Loucy (cell line): Measurements from ENCODE around the gene SCGB1D2.
"Not testable (repeated sequence)": the region's sequence is repeated elsewhere in the genome, so short reads cannot be mapped to it uniquely, and the experiment has no call there.

Experiments used
- H2AFZ ChIP-seq: fragments of 200-600 bp; sonication (generic); 2 replicates; pipeline ENCODE4 v1.6.0; 2016; ENCODE audit warnings: antibody characterized with exemption, mild to moderate bottlenecking, low read length, moderate library complexity
- H3F3A ChIP-seq: fragments of 200-600 bp; 2 replicates; pipeline ENCODE4 v1.6.0; 2016; ENCODE audit warnings: antibody characterized with exemption, low read depth, mild to moderate bottlenecking
- H3K27me3 ChIP-seq: fragments of 200-600 bp; sonication (generic); 2 replicates; pipeline ENCODE4 v1.6.1; 2014; ENCODE audit warnings: low read length, mild to moderate bottlenecking; ENCODE audit not compliant: insufficient read depth, poor library complexity, severe bottlenecking
- H3K36me3 ChIP-seq: fragments of 200-600 bp; sonication (generic); 2 replicates; pipeline ENCODE4 v1.6.1; 2016; ENCODE audit warnings: low read length; ENCODE audit not compliant: insufficient read depth
- H3K4me1 ChIP-seq: fragments of 200-600 bp; sonication (generic); 2 replicates; pipeline ENCODE4 v1.5.1; 2014; ENCODE audit warnings: low read length, mild to moderate bottlenecking; ENCODE audit not compliant: insufficient read depth, poor library complexity, severe bottlenecking
- H3K4me2 ChIP-seq: fragments of 200-600 bp; sonication (generic); 2 replicates; pipeline ENCODE4 v1.6.0; 2014; ENCODE audit warnings: antibody characterized with exemption, low read length, low read depth, mild to moderate bottlenecking; ENCODE audit not compliant: poor library complexity, severe bottlenecking
- H3K4me3 ChIP-seq: fragments of 200-600 bp; sonication (generic); 2 replicates; pipeline ENCODE4 v1.5.1; 2014; ENCODE audit warnings: low read length, mild to moderate bottlenecking, mixed read lengths; ENCODE audit not compliant: poor library complexity, severe bottlenecking
- H3K79me2 ChIP-seq: fragments of 200-600 bp; sonication (generic); 2 replicates; pipeline ENCODE4 v1.6.1; 2014; ENCODE audit warnings: low read length; ENCODE audit not compliant: insufficient read depth
- H3K9ac ChIP-seq: fragments of 200-600 bp; sonication (generic); 2 replicates; pipeline ENCODE4 v1.6.0; 2014; ENCODE audit warnings: mild to moderate bottlenecking, low read depth, low read length, moderate library complexity; ENCODE audit not compliant: poor library complexity, severe bottlenecking
- H3K9me2 ChIP-seq: fragments of 200-600 bp; sonication (generic); replicated peaks from 2 replicates; pipeline ENCODE4 v1.6.1; 2016; ENCODE audit warnings: low read depth, low read length, mixed read lengths
- H3K9me3 ChIP-seq: fragments of 200-600 bp; sonication (generic); 2 replicates; pipeline ENCODE4 v1.6.1; 2014; ENCODE audit warnings: mild to moderate bottlenecking, antibody characterized with exemption, low read length, low read depth; ENCODE audit not compliant: insufficient read depth
- H4K20me1 ChIP-seq: fragments of 200-600 bp; sonication (generic); 2 replicates; pipeline ENCODE4 v1.6.0; 2014; ENCODE audit warnings: antibody characterized with exemption, low read length, mild to moderate bottlenecking; ENCODE audit not compliant: insufficient read depth, poor library complexity, severe bottlenecking
- CTCF ChIP-seq: fragments of 200-600 bp; sonication (generic); conservative IDR thresholded peaks from 2 replicates; pipeline ENCODE4 v1.5.1; 2014; ENCODE audit warnings: mild to moderate bottlenecking, antibody characterized with exemption, low read length
- EZH2phosphoT487 ChIP-seq: fragments of 200-600 bp; IDR thresholded peaks from 2 replicates; pipeline ENCODE4 v1.6.1; 2018; ENCODE audit warnings: antibody characterized with exemption, mild to moderate bottlenecking, moderate library complexity, borderline replicate concordance

Gene SCGB1D2

GRCh38 chr11:62242021-62242420 lies at the start of gene SCGB1D2:
TSS of gene SCGB1D2 (plus strand) at chr11:62242239. CDS start at chr11:62242308, 69 bp downstream.
- Histone ChIP-seq H3K9me3 (no peaks in the 10 kb centered on the region), H3K4me3 (no peak within 1 kb of the TSS), H3K36me3 (no peaks in the 10 kb centered on the region), H3K9ac (no peak within 1 kb of the TSS), H4K20me1 (no peaks in the 10 kb centered on the region), H3K4me2 (no peak within 1 kb of the TSS), H3K9me2 (no peaks in the 10 kb centered on the region), H3K4me1 (no peaks in the 10 kb centered on the region), H3K79me2 (no peaks in the 10 kb centered on the region), H2AFZ (no peak within 1 kb of the TSS), H3K27me3 (no peaks in the 10 kb centered on the region), H3F3A (no peaks in the 10 kb centered on the region)
- TF ChIP-seq EZH2phosphoT487 (no peak), CTCF (no peak)

GRCh38 chr11:62193952-62194351 lies 48.1 kb upstream of the SCGB1D2 start:
- Histone ChIP-seq H3K9me3 (no peaks in the 10 kb centered on the region), H3K36me3 (no peaks in the 10 kb centered on the region), H3K79me2 (no peaks in the 10 kb centered on the region), H4K20me1 (no peaks in the 10 kb centered on the region), H3K9me2 (no peaks in the 10 kb centered on the region), H3K4me3 (no peak overlapping the region), H3K9ac (no peak overlapping the region), H3F3A (no peaks in the 10 kb centered on the region), H3K4me1 (no peaks in the 10 kb centered on the region), H3K4me2 (no peak overlapping the region), H3K27me3 (no peaks in the 10 kb centered on the region), H2AFZ (no peak overlapping the region)
- TF ChIP-seq EZH2phosphoT487 = no peak
- TF ChIP-seq CTCF = no peak

GRCh38 chr11:62195010-62195409 lies 47.0 kb upstream of the SCGB1D2 start:
- not testable (repeated sequence) for H4K20me1 ChIP-seq

GRCh38 chr11:62195945-62196344 lies 46.1 kb upstream of the SCGB1D2 start:
- H3K27me3 ChIP-seq = no peaks in the 10 kb centered on the region
- no peaks in the 10 kb centered on the region for H3K36me3 ChIP-seq
- H4K20me1 ChIP-seq = no peaks in the 10 kb centered on the region
- no peak overlapping the region for H3K4me3 ChIP-seq
- H2AFZ ChIP-seq = no peak overlapping the region
- no peak overlapping the region for H3K9ac ChIP-seq
- H3K9me2 ChIP-seq = no peaks in the 10 kb centered on the region
- H3F3A ChIP-seq = no peaks in the 10 kb centered on the region
- H3K4me2 ChIP-seq = no peak overlapping the region
- no peaks in the 10 kb centered on the region for H3K9me3 ChIP-seq
- no peaks in the 10 kb centered on the region for H3K79me2 ChIP-seq
- TF ChIP-seq EZH2phosphoT487 (no peak), CTCF (no peak)
- H3K4me1 ChIP-seq = no peaks in the 10 kb centered on the region

More at GRCh38 chr11:62195010-62195409, 47.0 kb upstream of the SCGB1D2 start:
- H3K36me3 ChIP-seq, H3K4me3 ChIP-seq, H2AFZ ChIP-seq, H3K9me3 ChIP-seq, H3K9me2 ChIP-seq, H3K79me2 ChIP-seq, H3K4me2 ChIP-seq, H3K9ac ChIP-seq, H3F3A ChIP-seq, H3K27me3 ChIP-seq, H3K4me1 ChIP-seq: not testable (repeated sequence)

GRCh38 chr11:62197400-62197799 lies 44.6 kb upstream of the SCGB1D2 start:
- H3K9me3 ChIP-seq, H3F3A ChIP-seq, H4K20me1 ChIP-seq, H3K4me1 ChIP-seq, H3K4me2 ChIP-seq, H3K4me3 ChIP-seq, H3K9ac ChIP-seq, H3K36me3 ChIP-seq, H3K27me3 ChIP-seq, H3K9me2 ChIP-seq, H3K79me2 ChIP-seq, H2AFZ ChIP-seq: not testable (repeated sequence)
